ENCODE measurements around the gene DNLZ.

DNLZ gene

GRCh38 chr9:136345281-136346156, 18.0 kb downstream of the DNLZ start:
- no peak for DNase-seq (ENCODE audit: low read depth in 2 of 3, low spot score in 2 of 3)

GRCh38 chr9:136344544-136345280, 18.8 kb downstream of the DNLZ start:
- no peak for DNase-seq (ENCODE audit: low read depth in 2 of 3, low spot score in 2 of 3)

GRCh38 chr9:136343884-136344269, 19.7 kb downstream of the DNLZ start:
- no peak for DNase-seq (ENCODE audit: low read depth in 2 of 3, low spot score in 2 of 3)

GRCh38 chr9:136343121-136343883, 20.2 kb downstream of the DNLZ start:
- no peak for DNase-seq (ENCODE audit: low read depth in 2 of 3, low spot score in 2 of 3)

GRCh38 chr9:136342181-136343120, 21.1 kb downstream of the DNLZ start:
- DNase-seq (ENCODE audit: low read depth in 2 of 3, low spot score in 2 of 3): peak; percentile 37 to 58 (median 47)

GRCh38 chr9:136341769-136342168, 21.8 kb downstream of the DNLZ start:
- DNase-seq (ENCODE audit: low read depth in 2 of 3, low spot score in 2 of 3): no peak

- DNase-seq (ENCODE audit: low read depth in 2 of 3, low spot score in 2 of 3): no peak
These were observed 22.4 kb downstream of the DNLZ start for GRCh38 chr9:136341042-136341655.

GRCh38 chr9:136340356-136341041, 23.0 kb downstream of the DNLZ start:
- no peak for DNase-seq (ENCODE audit: low read depth in 2 of 3, low spot score in 2 of 3)

GRCh38 chr9:136339958-136340310, 23.6 kb downstream of the DNLZ start:
- DNase-seq (ENCODE audit: low read depth in 2 of 3, low spot score in 2 of 3): no peak

GRCh38 chr9:136339173-136339957, 24.2 kb downstream of the DNLZ start:
- no peak for DNase-seq (ENCODE audit: low read depth in 2 of 3, low spot score in 2 of 3)

- no peak for DNase-seq (ENCODE audit: low read depth in 2 of 3, low spot score in 2 of 3)
These were observed 25.0 kb downstream of the DNLZ start for GRCh38 chr9:136338511-136338910.

- DNase-seq (ENCODE audit: low read depth in 2 of 3, low spot score in 2 of 3): no peak
These were observed 25.8 kb downstream of the DNLZ start for GRCh38 chr9:136337416-136338395.

GRCh38 chr9:136336881-136337280, 26.7 kb downstream of the DNLZ start:
- DNase-seq (ENCODE audit: low read depth in 2 of 3, low spot score in 2 of 3): no peak

GRCh38 chr9:136336156-136336870, 27.2 kb downstream of the DNLZ start:
- no peak for DNase-seq (ENCODE audit: low read depth in 2 of 3, low spot score in 2 of 3)

- no peak for DNase-seq (ENCODE audit: low read depth in 2 of 3, low spot score in 2 of 3)
These were observed 28.0 kb downstream of the DNLZ start for GRCh38 chr9:136335296-136336155.

GRCh38 chr9:136334541-136334940, 29.0 kb downstream of the DNLZ start:
- DNase-seq (ENCODE audit: low read depth in 2 of 3, low spot score in 2 of 3): no peak

Measured in activated CD8-positive, alpha-beta memory T cell treated with anti-CD3 and anti-CD28 coated beads for 48 hours (primary cell).